Measurements from ENCODE around the gene KRTAP10-3.
"Not testable (repeated sequence)": the region's sequence is repeated elsewhere in the genome, so short reads cannot be mapped to it uniquely, and the experiment has no call there.

Gene KRTAP10-3

GRCh38 chr21:44558695-44559094, at the start of gene KRTAP10-3:
KRTAP10-3 (minus strand) TSS chr21:44558795; CDS start chr21:44558715, 80 bp downstream.
- no peak for DNase-seq (ENCODE audit: low read depth)
- no peak within 1 kb of the TSS for H3K4me3 ChIP-seq (ENCODE audit: low read length)
- no peak for TF ChIP-seq CTCF (conservative IDR thresholded peaks at IDR 0.05; ENCODE audit: low read depth, low read length)

GRCh38 chr21:44606495-44606894, 47.9 kb upstream of the KRTAP10-3 start:
- no peak overlapping the region for H3K4me3 ChIP-seq (ENCODE audit: low read length)
- no peak for TF ChIP-seq CTCF (conservative IDR thresholded peaks at IDR 0.05; ENCODE audit: low read depth, low read length)
- DNase-seq (ENCODE audit: low read depth), result no peak

- TF ChIP-seq CTCF (conservative IDR thresholded peaks at IDR 0.05; ENCODE audit: low read depth, low read length), result no peak
- no peak overlapping the region for H3K4me3 ChIP-seq (ENCODE audit: low read length)
- no peak for DNase-seq (ENCODE audit: low read depth)
Measured at GRCh38 chr21:44603911-44604310, 45.3 kb upstream of the KRTAP10-3 start.

- no peak overlapping the region for H3K4me3 ChIP-seq (ENCODE audit: low read length)
- TF ChIP-seq CTCF (conservative IDR thresholded peaks at IDR 0.05; ENCODE audit: low read depth, low read length), result no peak
- no peak for DNase-seq (ENCODE audit: low read depth)
Measured at GRCh38 chr21:44603109-44603875, 44.7 kb upstream of the KRTAP10-3 start.

GRCh38 chr21:44602463-44602850, 43.9 kb upstream of the KRTAP10-3 start:
- TF ChIP-seq CTCF (conservative IDR thresholded peaks at IDR 0.05; ENCODE audit: low read depth, low read length), result no peak
- H3K4me3 ChIP-seq (ENCODE audit: low read length), result no peak overlapping the region
- DNase-seq (ENCODE audit: low read depth), result no peak

- no peak for DNase-seq (ENCODE audit: low read depth)
- TF ChIP-seq CTCF (conservative IDR thresholded peaks at IDR 0.05; ENCODE audit: low read depth, low read length), result no peak
- no peak overlapping the region for H3K4me3 ChIP-seq (ENCODE audit: low read length)
Measured at GRCh38 chr21:44601596-44602462, 43.2 kb upstream of the KRTAP10-3 start.

GRCh38 chr21:44601091-44601490, 42.5 kb upstream of the KRTAP10-3 start:
- not testable (repeated sequence) for H3K4me3 ChIP-seq (ENCODE audit: low read length); DNase-seq (ENCODE audit: low read depth)

GRCh38 chr21:44600118-44600978, 41.8 kb upstream of the KRTAP10-3 start, which contains the start of gene KRTAP10-7:
KRTAP10-7 (plus strand) TSS chr21:44600597; CDS start chr21:44600622, 25 bp downstream.
- H3K4me3 ChIP-seq (ENCODE audit: low read length); DNase-seq (ENCODE audit: low read depth): not testable (repeated sequence)

Data from retinal pigment epithelial cell (primary cell).